Left lung (tissue), 10 donors: ENCODE data around the gene PDK2. TPM values are rescaled to one million over a fixed set of nuclear protein-coding genes. Genes with fewer than 3 reads are reported as not detected.
A peak's percentile ranks its signal among the peaks of the same experiment; 100 is the strongest.

Experiments
- ATAC-seq: fragments of 200-7000 bp; cut with Tn5 transposase; one replicate; pipeline ENCODE4 v1.9.1; 2020; ENCODE audit warnings: moderate library complexity
- DNase-seq, 4 donors: peaks; one replicate each; pipeline ENCODE4 v3.0.0-alpha.2; 2013 to 2020
- H3K27ac ChIP-seq, 2 donors: fragments of 200-600 bp; sonication (generic) in 1 of 2; one replicate each; pipeline versions ENCODE4 v1.5.0 to v1.8.0; 2020 to 2021
- H3K27me3 ChIP-seq, 2 donors: fragments of 200-600 bp; sonication (generic) in 1 of 2; one replicate each; pipeline versions ENCODE4 v1.5.0 to v1.8.0; 2020 to 2021
- H3K36me3 ChIP-seq, 2 donors: fragments of 200-600 bp; sonication (generic) in 1 of 2; one replicate each; pipeline versions ENCODE4 v1.5.0 to v1.8.0; 2020 to 2021
- H3K4me1 ChIP-seq, 2 donors: fragments of 200-600 bp; one replicate each; pipeline ENCODE4 v1.8.0; 2021
- H3K4me3 ChIP-seq, 2 donors: fragments of 200-600 bp; sonication (generic) in 1 of 2; one replicate each; pipeline versions ENCODE4 v1.5.0 to v1.8.0; 2020 to 2021; ENCODE audit warnings: mild to moderate bottlenecking in 1 of 2
- H3K9me3 ChIP-seq, 2 donors: fragments of 200-600 bp; sonication (generic) in 1 of 2; one replicate each; pipeline versions ENCODE4 v1.5.0 to v1.8.0; 2020 to 2021
- intact Hi-C, 2 donors: fragments of 100-400 bp; cut with DNase I; formaldehyde crosslinking; loops; one replicate each; pipeline versions ENCODE4 v1.11.2 to v1.14.2; 2022
- polyA plus RNA-seq, 6 donors: library from polyadenylated mRNA; unstranded; fragments of 120-200 nt; gene quantifications; one replicate each; pipeline ENCODE4 v1.2.1, GENCODE V29; 2013; ENCODE audit not compliant: insufficient read length in 6 of 6
- total RNA-seq, 2 donors: library from RNA; stranded (reverse); fragmentation: NEBNext Ultra II Directional; extraction: Animal tissue kit (Norgen Biotek cat#: 25700); gene quantifications; one replicate each; pipeline ENCODE4 v1.2.1, GENCODE V29; 2021
- TF ChIP-seq, protein P1 (sequence below), 2 donors: fragments of 200-600 bp; sonication (generic) in 1 of 2; IDR thresholded peaks; one replicate each; pipeline versions ENCODE4 v1.5.0 to v1.8.0; 2021; ENCODE audit warnings: antibody characterized with exemption in 2 of 2
- donor health status: DM: no; HTN: yes; CAD: no.
- donor health status: DM: no; HTN: no; CAD: no.

Gene PDK2
- total and polyA plus RNA-seq, 8 donors = 20.7 to 83.8 (median 67.4) TPM

DNA sequence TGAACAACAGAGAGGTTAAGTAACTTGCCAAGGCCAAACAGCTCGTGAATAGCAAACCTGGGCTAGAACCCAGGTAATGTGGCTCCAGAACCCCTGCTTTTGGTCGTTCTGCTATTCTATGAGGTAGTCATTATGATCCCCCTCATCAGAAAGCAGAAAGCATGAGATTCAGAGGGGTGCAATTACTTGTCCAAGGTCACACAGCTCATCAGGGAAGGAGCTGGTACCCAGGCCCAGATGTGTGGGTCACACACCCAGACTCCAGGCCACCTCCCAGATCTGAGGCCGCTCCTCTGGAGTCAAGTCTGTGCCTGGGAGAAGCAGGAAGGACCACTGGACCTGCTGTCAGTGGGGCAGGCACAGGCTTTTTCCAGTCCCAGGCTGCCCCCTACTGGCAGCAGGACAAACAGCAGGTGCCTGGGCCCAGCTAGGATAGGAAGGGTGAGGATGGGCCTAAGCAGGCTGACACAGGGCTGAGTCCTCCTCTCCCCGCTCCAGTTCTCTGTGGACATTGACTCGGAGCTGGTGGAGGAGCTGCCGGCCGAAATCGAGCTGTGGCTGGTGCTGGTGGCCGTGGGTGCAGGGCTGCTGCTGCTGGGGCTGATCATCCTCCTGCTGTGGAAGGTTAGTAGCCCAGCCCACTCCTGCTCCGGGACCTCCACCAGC, 7.8 kb upstream of the PDK2 start:
- H3K27ac ChIP-seq = no peak overlapping the region
- H3K27me3 ChIP-seq = no peaks in the 10 kb centered on the region
- peaks cover 0 to 61% of the 10 kb centered on the region in 2 donors for H3K36me3 ChIP-seq
- DNase-seq (peak in 3 of 4 donors; percentile 65 to 77 (median 69)), ATAC-seq (peak; percentile 84)
- no peak overlapping the region for H3K4me3 ChIP-seq
- no peaks in the 10 kb centered on the region for H3K9me3 ChIP-seq
- H3K4me1 ChIP-seq = no peaks in the 10 kb centered on the region
- TF ChIP-seq, protein P1, sequence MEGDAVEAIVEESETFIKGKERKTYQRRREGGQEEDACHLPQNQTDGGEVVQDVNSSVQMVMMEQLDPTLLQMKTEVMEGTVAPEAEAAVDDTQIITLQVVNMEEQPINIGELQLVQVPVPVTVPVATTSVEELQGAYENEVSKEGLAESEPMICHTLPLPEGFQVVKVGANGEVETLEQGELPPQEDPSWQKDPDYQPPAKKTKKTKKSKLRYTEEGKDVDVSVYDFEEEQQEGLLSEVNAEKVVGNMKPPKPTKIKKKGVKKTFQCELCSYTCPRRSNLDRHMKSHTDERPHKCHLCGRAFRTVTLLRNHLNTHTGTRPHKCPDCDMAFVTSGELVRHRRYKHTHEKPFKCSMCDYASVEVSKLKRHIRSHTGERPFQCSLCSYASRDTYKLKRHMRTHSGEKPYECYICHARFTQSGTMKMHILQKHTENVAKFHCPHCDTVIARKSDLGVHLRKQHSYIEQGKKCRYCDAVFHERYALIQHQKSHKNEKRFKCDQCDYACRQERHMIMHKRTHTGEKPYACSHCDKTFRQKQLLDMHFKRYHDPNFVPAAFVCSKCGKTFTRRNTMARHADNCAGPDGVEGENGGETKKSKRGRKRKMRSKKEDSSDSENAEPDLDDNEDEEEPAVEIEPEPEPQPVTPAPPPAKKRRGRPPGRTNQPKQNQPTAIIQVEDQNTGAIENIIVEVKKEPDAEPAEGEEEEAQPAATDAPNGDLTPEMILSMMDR (IDR thresholded peaks at IDR 0.05) = peak; percentile 97 to 98
- intact Hi-C loops = loop anchor here in 1 of 2 donors (2.0 kb wide), 1 partner anchor 61 kb away; no protein-coding TSS in a partner anchor

DNA sequence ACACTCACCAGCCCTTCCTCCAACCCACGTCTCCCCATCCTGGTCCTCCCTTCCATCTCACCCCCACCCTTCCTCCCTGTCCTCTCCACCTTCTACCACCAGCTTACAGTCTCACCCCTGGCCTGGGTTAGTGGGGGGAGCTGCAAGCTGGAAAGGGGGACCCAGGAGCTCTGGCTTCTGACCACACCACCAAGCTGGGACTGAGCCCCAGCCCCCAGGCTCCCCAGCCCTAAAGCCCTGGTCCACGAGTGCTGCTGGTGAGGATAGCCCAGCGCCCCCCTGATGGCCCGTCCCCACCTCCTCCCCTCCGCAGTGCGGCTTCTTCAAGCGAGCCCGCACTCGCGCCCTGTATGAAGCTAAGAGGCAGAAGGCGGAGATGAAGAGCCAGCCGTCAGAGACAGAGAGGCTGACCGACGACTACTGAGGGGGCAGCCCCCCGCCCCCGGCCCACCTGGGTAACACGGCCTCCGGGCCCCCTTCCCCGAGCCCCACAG, 7.2 kb upstream of the PDK2 start:
- Histone ChIP-seq H3K36me3 (peaks cover 0 to 56% of the 10 kb centered on the region in 2 donors), H3K9me3 (no peaks in the 10 kb centered on the region), H3K4me3 (no peak overlapping the region), H3K27ac (no peak overlapping the region), H3K27me3 (no peaks in the 10 kb centered on the region), H3K4me1 (no peaks in the 10 kb centered on the region)
- TF ChIP-seq, protein P1 (IDR thresholded peaks at IDR 0.05) = no peak
- DNase-seq (no peak), ATAC-seq (no peak)
- intact Hi-C loops = loop anchor here in 1 of 2 donors (2.0 kb wide), 1 partner anchor 61 kb away; no protein-coding TSS in a partner anchor

DNA sequence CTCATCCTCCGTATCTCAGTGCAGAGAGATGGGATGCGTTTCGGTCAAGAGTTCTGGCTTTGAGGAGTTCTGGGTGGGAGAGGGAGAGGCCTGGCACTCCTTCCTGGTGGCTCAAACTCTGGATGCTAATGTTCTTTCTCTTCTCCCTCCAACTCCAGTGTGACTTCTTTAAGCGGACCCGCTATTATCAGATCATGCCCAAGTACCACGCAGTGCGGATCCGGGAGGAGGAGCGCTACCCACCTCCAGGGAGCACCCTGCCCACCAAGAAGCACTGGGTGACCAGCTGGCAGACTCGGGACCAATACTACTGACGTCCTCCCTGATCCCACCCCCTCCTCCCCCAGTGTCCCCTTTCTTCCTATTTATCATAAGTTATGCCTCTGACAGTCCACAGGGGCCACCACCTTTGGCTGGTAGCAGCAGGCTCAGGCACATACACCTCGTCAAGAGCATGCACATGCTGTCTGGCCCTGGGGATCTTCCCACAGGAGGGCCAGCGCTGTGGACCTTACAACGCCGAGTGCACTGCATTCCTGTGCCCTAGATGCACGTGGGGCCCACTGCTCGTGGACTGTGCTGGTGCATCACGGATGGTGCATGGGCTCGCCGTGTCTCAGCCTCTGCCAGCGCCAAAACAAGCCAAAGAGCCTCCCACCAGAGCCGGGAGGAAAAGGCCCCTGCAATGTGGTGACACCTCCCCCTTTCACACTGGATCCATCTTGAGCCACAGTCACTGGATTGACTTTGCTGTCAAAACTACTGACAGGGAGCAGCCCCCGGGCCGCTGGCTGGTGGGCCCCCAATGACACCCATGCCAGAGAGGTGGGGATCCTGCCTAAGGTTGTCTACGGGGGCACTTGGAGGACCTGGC, 6.0 kb upstream of the PDK2 start:
- Histone ChIP-seq H3K4me1 (peaks cover 0 to 4% of the 10 kb centered on the region in 2 donors), H3K27me3 (no peaks in the 10 kb centered on the region), H3K27ac (no peak overlapping the region), H3K9me3 (no peaks in the 10 kb centered on the region), H3K36me3 (peaks cover 0 to 50% of the 10 kb centered on the region in 2 donors), H3K4me3 (no peak overlapping the region)
- TF ChIP-seq, protein P1 (IDR thresholded peaks at IDR 0.05) = no peak
- no peak for ATAC-seq
- intact Hi-C loops = no loop called here
- no peak for DNase-seq

DNA sequence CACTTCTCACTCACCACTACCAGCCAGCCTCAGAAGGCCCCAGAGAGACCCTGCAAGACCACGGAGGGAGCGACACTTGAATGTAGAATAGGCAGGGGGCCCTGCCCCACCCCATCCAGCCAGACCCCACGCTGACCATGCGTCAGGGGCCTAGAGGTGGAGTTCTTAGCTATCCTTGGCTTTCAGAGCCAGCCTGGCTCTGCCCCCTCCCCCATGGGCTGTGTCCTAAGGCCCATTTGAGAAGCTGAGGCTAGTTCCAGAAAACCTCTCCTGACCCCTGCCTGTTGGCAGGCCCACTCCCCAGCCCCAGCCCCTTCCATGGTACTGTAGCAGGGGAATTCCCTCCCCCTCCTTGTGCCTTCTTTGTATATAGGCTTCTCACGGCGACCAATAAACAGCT, 5.1 kb upstream of the PDK2 start:
- TF ChIP-seq, protein P1 (IDR thresholded peaks at IDR 0.05) = no peak
- Histone ChIP-seq H3K4me3 (no peak overlapping the region), H3K27me3 (no peaks in the 10 kb centered on the region), H3K27ac (no peak overlapping the region), H3K36me3 (peaks cover 0 to 47% of the 10 kb centered on the region in 2 donors), H3K4me1 (peaks cover 0 to 11% of the 10 kb centered on the region in 2 donors), H3K9me3 (no peaks in the 10 kb centered on the region)
- ATAC-seq (no peak), DNase-seq (no peak)
- intact Hi-C loops = no loop called here
